HG02884 (cell line): Measurements from ENCODE around the gene EFCAB6.

Experiments used
- ATAC-seq: cut with Tn5 transposase; IDR thresholded peaks from one replicate; pipeline ENCODE4 v1.9.1; 2021; ENCODE audit warnings: mild to moderate bottlenecking, moderate library complexity; ENCODE audit not compliant: unreplicated experiment

Gene EFCAB6

GRCh38 chr22:43511276-43511910, 300.7 kb downstream of the EFCAB6 start:
- ATAC-seq: no peak

- ATAC-seq: no peak
Measured at GRCh38 chr22:43510281-43511070, 301.6 kb downstream of the EFCAB6 start.

GRCh38 chr22:43509337-43509736, 302.8 kb downstream of the EFCAB6 start:
- no peak for ATAC-seq

GRCh38 chr22:43508489-43508888, 303.6 kb downstream of the EFCAB6 start:
- no peak for ATAC-seq

GRCh38 chr22:43507235-43507634, 304.9 kb downstream of the EFCAB6 start:
- no peak for ATAC-seq

- ATAC-seq: no peak
Measured at GRCh38 chr22:43506487-43506886, 305.6 kb downstream of the EFCAB6 start.

GRCh38 chr22:43505896-43506295, 306.2 kb downstream of the EFCAB6 start:
- ATAC-seq: no peak

GRCh38 chr22:43505423-43505822, 306.7 kb downstream of the EFCAB6 start:
- ATAC-seq: no peak

GRCh38 chr22:43504666-43505261, 307.3 kb downstream of the EFCAB6 start:
- ATAC-seq: no peak

- ATAC-seq: no peak
Measured at GRCh38 chr22:43504068-43504467, 308.0 kb downstream of the EFCAB6 start.

GRCh38 chr22:43502306-43502874, 309.7 kb downstream of the EFCAB6 start:
- ATAC-seq: no peak

GRCh38 chr22:43501878-43502277, 310.2 kb downstream of the EFCAB6 start:
- ATAC-seq: no peak

- ATAC-seq: no peak
Measured at GRCh38 chr22:43500792-43501785, 311.0 kb downstream of the EFCAB6 start.

GRCh38 chr22:43498856-43499253, 313.2 kb downstream of the EFCAB6 start:
- ATAC-seq: no peak

- ATAC-seq: no peak
Measured at GRCh38 chr22:43497956-43498855, 313.9 kb downstream of the EFCAB6 start.

GRCh38 chr22:43493297-43493696, 318.8 kb downstream of the EFCAB6 start:
- ATAC-seq: no peak

GRCh38 chr22:43491737-43492136, 320.4 kb downstream of the EFCAB6 start:
- no peak for ATAC-seq

- ATAC-seq: no peak
Measured at GRCh38 chr22:43491177-43491576, 320.9 kb downstream of the EFCAB6 start.

- no peak for ATAC-seq
Measured at GRCh38 chr22:43490311-43490710, 321.8 kb downstream of the EFCAB6 start.

GRCh38 chr22:43488937-43489336, 323.2 kb downstream of the EFCAB6 start:
- no peak for ATAC-seq
